Measurements from ENCODE around the gene TBC1D10A. TPM values are rescaled to one million over a fixed set of nuclear protein-coding genes. Genes with fewer than 3 reads are reported as not detected.
A peak's percentile ranks its signal among the peaks of the same experiment; 100 is the strongest.

TBC1D10A gene
- total RNA-seq, 1 experiment from 2014 or later: 11.1 TPM

GRCh38 chr22:30356449-30357235, 29.9 kb upstream of the TBC1D10A start, which contains the start of the genes CCDC157 and SF3A1 (continued):
- TF ChIP-seq MYBL2 (CRISPR knock-in tag; IDR thresholded peaks at IDR 0.05) (peak; percentile 84; the same call in 1 of the 2 replicates), ATF3 (CRISPR knock-in tag; conservative IDR thresholded peaks at IDR 0.05) (no peak), SOX15 (CRISPR knock-in tag; IDR thresholded peaks at IDR 0.05) (no peak), ZNF263 (CRISPR knock-in tag; IDR thresholded peaks at IDR 0.05; ENCODE audit: low read depth) (no peak), ZNF219 (CRISPR knock-in tag; IDR thresholded peaks at IDR 0.05; ENCODE audit: borderline replicate concordance) (0 out of 2 replicates have a peak, but pooled peaks have one; percentile 42), NR2C2 (CRISPR knock-in tag; IDR thresholded peaks at IDR 0.05) (no peak), PRDM15 (CRISPR knock-in tag; IDR thresholded peaks at IDR 0.05) (peak; percentile 33; the same call in 1 of the 2 replicates), NFE2L1 (CRISPR knock-in tag; IDR thresholded peaks at IDR 0.05) (peak; percentile 60; the same call in 1 of the 2 replicates), FOXP1 (CRISPR knock-in tag; IDR thresholded peaks at IDR 0.05; ENCODE audit: borderline replicate concordance) (peak; percentile 90), ERG (CRISPR knock-in tag; IDR thresholded peaks at IDR 0.05) (no peak), ETV6 (CRISPR knock-in tag; IDR thresholded peaks at IDR 0.05) (no peak; the same call in none of the 2 replicates), E2F5 (CRISPR knock-in tag; IDR thresholded peaks at IDR 0.05) (peak; percentile 51; the same call in 1 of the 2 replicates), CBFB (CRISPR knock-in tag; IDR thresholded peaks at IDR 0.05; ENCODE audit: low read depth) (no peak), EMX1 (CRISPR knock-in tag; IDR thresholded peaks at IDR 0.05) (no peak), GABPB1 (CRISPR knock-in tag; IDR thresholded peaks at IDR 0.05) (peak; percentile 79), GRHL2 (CRISPR knock-in tag; IDR thresholded peaks at IDR 0.05; ENCODE audit: insufficient replicate concordance, severe bottlenecking) (no peak), ZBTB21 (CRISPR knock-in tag; IDR thresholded peaks at IDR 0.05; ENCODE audit: borderline replicate concordance) (peak; percentile 86), USF1 (CRISPR knock-in tag; IDR thresholded peaks at IDR 0.05) (0 out of 2 replicates have a peak, but pooled peaks have one; percentile 29), KAT7 (CRISPR knock-in tag; IDR thresholded peaks at IDR 0.05; ENCODE audit: borderline replicate concordance) (no peak), ATF1 (CRISPR knock-in tag; IDR thresholded peaks at IDR 0.05) (no peak), SMAD4 (CRISPR knock-in tag; IDR thresholded peaks at IDR 0.05) (no peak), ZNF138 (CRISPR knock-in tag; conservative IDR thresholded peaks at IDR 0.05) (no peak)
- TF ChIP-seq, protein P1, sequence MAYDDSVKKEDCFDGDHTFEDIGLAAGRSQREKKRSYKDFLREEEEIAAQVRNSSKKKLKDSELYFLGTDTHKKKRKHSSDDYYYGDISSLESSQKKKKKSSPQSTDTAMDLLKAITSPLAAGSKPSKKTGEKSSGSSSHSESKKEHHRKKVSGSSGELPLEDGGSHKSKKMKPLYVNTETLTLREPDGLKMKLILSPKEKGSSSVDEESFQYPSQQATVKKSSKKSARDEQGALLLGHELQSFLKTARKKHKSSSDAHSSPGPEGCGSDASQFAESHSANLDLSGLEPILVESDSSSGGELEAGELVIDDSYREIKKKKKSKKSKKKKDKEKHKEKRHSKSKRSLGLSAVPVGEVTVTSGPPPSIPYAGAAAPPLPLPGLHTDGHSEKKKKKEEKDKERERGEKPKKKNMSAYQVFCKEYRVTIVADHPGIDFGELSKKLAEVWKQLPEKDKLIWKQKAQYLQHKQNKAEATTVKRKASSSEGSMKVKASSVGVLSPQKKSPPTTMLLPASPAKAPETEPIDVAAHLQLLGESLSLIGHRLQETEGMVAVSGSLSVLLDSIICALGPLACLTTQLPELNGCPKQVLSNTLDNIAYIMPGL (CRISPR knock-in tag; IDR thresholded peaks at IDR 0.05): peak; percentile 60; the same call in 1 of the 2 replicates
